ENCODE results near the gene FLAD1.

The FLAD1 gene

DNA sequence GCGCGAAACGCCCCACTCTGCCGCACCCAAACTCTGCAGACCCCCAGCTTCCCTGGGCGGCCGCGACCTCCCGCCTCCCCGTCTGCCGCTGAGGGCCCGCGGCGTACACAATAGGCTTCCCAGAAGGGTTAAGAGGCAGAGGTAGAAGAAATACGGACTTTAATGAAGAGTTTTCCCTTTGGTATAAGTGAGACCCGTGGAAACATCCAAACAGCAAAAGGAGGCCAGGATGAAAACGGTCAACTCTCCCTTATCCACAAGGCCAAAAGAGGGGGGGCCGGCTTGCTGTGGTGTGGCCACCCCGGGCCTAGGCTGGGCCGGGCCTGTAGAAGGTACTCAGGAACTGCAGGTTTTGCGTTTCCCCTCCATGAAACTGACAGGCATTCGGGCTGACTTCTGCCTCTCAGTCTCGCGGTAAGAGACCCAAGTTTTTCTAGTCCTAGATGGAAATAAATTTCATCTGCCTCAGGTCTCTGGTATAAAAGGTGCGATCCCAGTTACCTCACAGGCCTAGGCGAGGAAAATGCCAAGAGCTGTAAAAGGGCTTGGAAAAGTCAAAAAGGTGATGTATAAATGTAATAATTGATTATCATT, 20.9 kb upstream of the FLAD1 start:
- TF ChIP-seq LEF1 (IDR thresholded peaks at IDR 0.05; ENCODE audit: borderline replicate concordance) (no peak), NFRKB (IDR thresholded peaks at IDR 0.05) (no peak), L3MBTL2 (conservative IDR thresholded peaks at IDR 0.05) (0 out of 2 replicates have a peak, but pooled peaks have one; percentile 11), BHLHE40 (IDR thresholded peaks at IDR 0.05; ENCODE audit: borderline replicate concordance) (no peak)
- CTCF ChIA-PET = interaction anchor here (1.3 to 1.6 kb wide), 4 partner anchors 8 to 99 kb away, joined by 3 to 4 read pairs (median 4); partner anchors contain the start of gene SHC1
- DNase-seq (ENCODE audit: extremely low spot score) = no peak
- POLR2A ChIA-PET = interaction anchor here (0.6 to 4.8 kb wide), 12 partner anchors 10 to 53 kb away, joined by 3 to 59 read pairs (median 4); partner anchors contain the start of genes CKS1B, FLAD1, LENEP and PMVK

DNA sequence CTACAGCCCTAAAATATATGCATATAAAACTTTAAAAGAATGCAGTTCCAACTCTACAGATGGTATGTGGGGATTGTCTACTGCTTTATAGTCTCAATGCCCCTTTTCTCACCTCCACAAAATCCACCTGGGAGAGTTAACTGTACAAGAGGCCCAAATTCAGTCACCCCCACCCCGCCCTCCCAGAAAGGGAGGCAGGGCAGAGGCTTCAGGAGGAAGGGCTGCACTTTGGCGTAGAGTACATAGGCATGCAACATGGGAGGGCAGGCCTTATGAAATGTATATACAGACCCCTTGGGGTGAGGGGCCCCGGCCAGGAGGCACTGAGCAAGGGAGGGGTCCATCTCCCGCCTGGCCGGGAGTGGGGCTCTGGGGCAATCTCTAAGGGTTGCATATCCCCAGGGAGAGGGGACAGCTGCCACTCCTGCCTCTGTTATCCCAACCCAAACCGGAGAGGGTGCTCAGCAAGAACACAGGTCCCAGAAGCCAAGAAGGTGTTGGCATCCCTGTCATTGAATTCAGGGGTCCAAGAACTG, 20.3 kb upstream of the FLAD1 start:
- no peak for DNase-seq (ENCODE audit: extremely low spot score)
- ChIA-PET CTCF (interaction anchor here (0.6 to 1.6 kb wide), 4 partner anchors 8 to 98 kb away, joined by 3 to 4 read pairs (median 4); partner anchors contain the start of gene SHC1), POLR2A (interaction anchor here (0.6 to 4.8 kb wide), 5 partner anchors 9 to 41 kb away, joined by 3 to 59 read pairs (median 5); partner anchors contain the start of genes CKS1B, FLAD1 and SHC1)
- TF ChIP-seq LEF1 (IDR thresholded peaks at IDR 0.05; ENCODE audit: borderline replicate concordance) (no peak), FOXA1 (IDR thresholded peaks at IDR 0.05) (no peak), TARDBP (IDR thresholded peaks at IDR 0.05) (no peak), FOXK2 (IDR thresholded peaks at IDR 0.05) (no peak), CTBP1 (IDR thresholded peaks at IDR 0.05; ENCODE audit: borderline replicate concordance) (no peak), ARNT (IDR thresholded peaks at IDR 0.05) (no peak), FOXM1 (IDR thresholded peaks at IDR 0.05; ENCODE audit: borderline replicate concordance) (no peak), ELF4 (IDR thresholded peaks at IDR 0.05) (no peak), L3MBTL2 (conservative IDR thresholded peaks at IDR 0.05) (no peak)

DNA sequence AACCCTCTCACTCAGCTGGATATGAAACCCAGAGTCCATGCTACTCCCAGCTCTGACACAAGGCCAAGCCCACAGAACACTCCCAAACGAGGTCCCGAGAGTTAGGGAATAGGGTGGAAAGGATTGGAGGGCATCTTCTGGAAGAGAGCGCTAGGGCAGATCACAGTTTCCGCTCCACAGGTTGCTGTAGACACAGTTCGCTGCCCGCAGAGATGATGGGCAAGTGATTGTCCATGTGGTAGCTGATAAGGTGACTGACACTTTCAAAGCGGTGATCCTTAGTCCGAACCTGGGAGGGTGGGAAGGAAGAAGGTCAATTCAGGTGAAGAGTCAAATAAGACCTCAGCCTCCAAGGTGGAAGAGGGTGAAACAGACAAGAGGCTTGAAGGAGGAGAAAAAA, 19.5 kb upstream of the FLAD1 start:
- ChIA-PET POLR2A (interaction anchor here (1.5 to 4.8 kb wide), 3 partner anchors 9 to 36 kb away, joined by 3 to 59 read pairs (median 21); partner anchors contain the start of genes CKS1B and SHC1), CTCF (interaction anchor here (0.6 to 1.3 kb wide), 2 partner anchors 35 to 57 kb away, joined by 4 read pairs; no protein-coding TSS in a partner anchor)
- DNase-seq (ENCODE audit: extremely low spot score) = no peak
- TF ChIP-seq FOXA1 (IDR thresholded peaks at IDR 0.05) (no peak), SUZ12 (IDR thresholded peaks at IDR 0.05) (no peak), FOXM1 (IDR thresholded peaks at IDR 0.05; ENCODE audit: borderline replicate concordance) (no peak), ARNT (IDR thresholded peaks at IDR 0.05) (no peak), ELF4 (IDR thresholded peaks at IDR 0.05) (no peak), NFRKB (IDR thresholded peaks at IDR 0.05) (no peak), LEF1 (IDR thresholded peaks at IDR 0.05; ENCODE audit: borderline replicate concordance) (no peak), ZNF384 (IDR thresholded peaks at IDR 0.05) (no peak), HDGF (IDR thresholded peaks at IDR 0.05; ENCODE audit: borderline replicate concordance) (no peak), FOXK2 (IDR thresholded peaks at IDR 0.05) (no peak), BHLHE40 (IDR thresholded peaks at IDR 0.05; ENCODE audit: borderline replicate concordance) (no peak), L3MBTL2 (conservative IDR thresholded peaks at IDR 0.05) (no peak), CTBP1 (IDR thresholded peaks at IDR 0.05; ENCODE audit: borderline replicate concordance) (no peak)

- no peak for TF ChIP-seq BHLHE40 (IDR thresholded peaks at IDR 0.05; ENCODE audit: borderline replicate concordance)
- TF ChIP-seq, protein P1, sequence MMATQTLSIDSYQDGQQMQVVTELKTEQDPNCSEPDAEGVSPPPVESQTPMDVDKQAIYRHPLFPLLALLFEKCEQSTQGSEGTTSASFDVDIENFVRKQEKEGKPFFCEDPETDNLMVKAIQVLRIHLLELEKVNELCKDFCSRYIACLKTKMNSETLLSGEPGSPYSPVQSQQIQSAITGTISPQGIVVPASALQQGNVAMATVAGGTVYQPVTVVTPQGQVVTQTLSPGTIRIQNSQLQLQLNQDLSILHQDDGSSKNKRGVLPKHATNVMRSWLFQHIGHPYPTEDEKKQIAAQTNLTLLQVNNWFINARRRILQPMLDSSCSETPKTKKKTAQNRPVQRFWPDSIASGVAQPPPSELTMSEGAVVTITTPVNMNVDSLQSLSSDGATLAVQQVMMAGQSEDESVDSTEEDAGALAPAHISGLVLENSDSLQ (IDR thresholded peaks at IDR 0.05) = no peak
- no peak for TF ChIP-seq CTBP1 (IDR thresholded peaks at IDR 0.05; ENCODE audit: borderline replicate concordance)
- no peak for TF ChIP-seq LEF1 (IDR thresholded peaks at IDR 0.05; ENCODE audit: borderline replicate concordance)
- TF ChIP-seq SP1 (IDR thresholded peaks at IDR 0.05) = no peak
- TF ChIP-seq SUZ12 (IDR thresholded peaks at IDR 0.05) = no peak
- TF ChIP-seq FOXA1 (IDR thresholded peaks at IDR 0.05) = no peak
- no peak for TF ChIP-seq FOXM1 (IDR thresholded peaks at IDR 0.05; ENCODE audit: borderline replicate concordance)
- no peak for TF ChIP-seq FOXK2 (IDR thresholded peaks at IDR 0.05)
- TF ChIP-seq ARNT (IDR thresholded peaks at IDR 0.05) = no peak
- no peak for TF ChIP-seq NFRKB (IDR thresholded peaks at IDR 0.05)
- TF ChIP-seq HDGF (IDR thresholded peaks at IDR 0.05; ENCODE audit: borderline replicate concordance) = no peak
- no peak for TF ChIP-seq TARDBP (IDR thresholded peaks at IDR 0.05)
- TF ChIP-seq ZNF384 (IDR thresholded peaks at IDR 0.05) = no peak
- TF ChIP-seq ELF4 (IDR thresholded peaks at IDR 0.05) = no peak
- no peak for TF ChIP-seq L3MBTL2 (conservative IDR thresholded peaks at IDR 0.05)
- CTCF ChIA-PET = interaction anchor here (0.6 kb wide), 1 partner anchor 1321 kb away, joined by 3 read pairs; no protein-coding TSS in a partner anchor
- no peak for DNase-seq (ENCODE audit: extremely low spot score)
- POLR2A ChIA-PET = interaction anchor here (0.6 to 4.8 kb wide), 7 partner anchors 8 to 39 kb away, joined by 3 to 59 read pairs (median 3); partner anchors contain the start of genes CKS1B, FLAD1, PBXIP1 and SHC1
These were observed 18.8 kb upstream of the FLAD1 start for GRCh38 chr1:154964359-154964758.

DNA sequence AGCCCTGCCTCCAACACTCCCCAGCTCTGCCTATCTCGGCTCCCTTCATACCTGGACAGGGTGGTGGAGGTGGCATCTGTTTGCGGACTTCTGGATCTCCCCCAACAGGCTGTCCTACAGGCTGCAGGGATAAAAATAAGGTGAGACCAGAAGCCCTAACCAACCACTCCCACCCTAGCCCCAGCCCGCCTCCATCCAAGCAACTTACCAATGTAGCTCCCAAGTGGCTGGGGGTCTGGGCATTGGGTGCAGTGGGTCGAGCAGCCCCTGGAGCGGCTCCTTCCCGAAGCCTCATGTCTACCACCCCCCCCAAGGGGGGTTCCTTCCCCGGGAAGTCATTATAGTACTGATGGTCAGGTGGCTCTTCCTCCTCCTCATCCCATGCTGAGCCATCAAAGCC, 17.0 kb upstream of the FLAD1 start:
- no peak for TF ChIP-seq SUZ12 (IDR thresholded peaks at IDR 0.05)
- no peak for TF ChIP-seq SP1 (IDR thresholded peaks at IDR 0.05)
- no peak for TF ChIP-seq BHLHE40 (IDR thresholded peaks at IDR 0.05; ENCODE audit: borderline replicate concordance)
- TF ChIP-seq ARNT (IDR thresholded peaks at IDR 0.05) = no peak
- no peak for TF ChIP-seq NFRKB (IDR thresholded peaks at IDR 0.05)
- CTCF ChIA-PET = interaction anchor here (1.1 kb wide), 1 partner anchor 33 kb away, joined by 4 read pairs; no protein-coding TSS in a partner anchor
- no peak for DNase-seq (ENCODE audit: extremely low spot score)
- POLR2A ChIA-PET = interaction anchor here (0.6 to 1.4 kb wide), 3 partner anchors 14 to 34 kb away, joined by 3 read pairs; no protein-coding TSS in a partner anchor

DNA sequence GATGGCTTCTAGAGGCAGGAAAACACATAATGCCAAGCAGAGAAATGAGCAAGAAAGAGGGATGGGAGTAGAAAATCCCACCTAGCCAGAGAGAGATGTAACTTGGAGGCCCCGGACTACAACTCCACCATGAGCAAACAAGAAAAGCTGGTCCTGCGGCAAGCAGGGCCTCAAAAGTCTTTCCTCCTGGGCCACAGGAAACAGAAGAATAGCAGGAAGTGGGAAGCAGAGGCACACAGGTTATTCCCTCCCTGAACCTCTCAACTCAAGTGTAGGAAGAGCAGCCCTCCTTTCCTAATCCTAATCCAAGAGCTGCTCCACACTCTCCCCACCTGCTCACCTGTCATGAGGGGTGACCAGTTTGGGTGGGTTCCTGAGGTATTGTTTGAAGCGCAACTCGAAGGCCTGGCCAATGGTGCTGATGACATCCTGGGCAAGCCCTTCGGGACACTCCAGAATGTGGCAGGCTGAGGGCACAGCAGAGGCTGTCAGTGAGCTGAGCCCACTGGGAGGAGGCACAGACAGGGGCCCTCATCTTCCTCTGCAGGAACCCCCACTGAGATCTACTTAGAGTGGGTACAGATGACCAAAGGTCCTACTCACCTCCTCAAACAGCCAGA, 15.7 kb upstream of the FLAD1 start:
- ChIA-PET CTCF (interaction anchor here (1.1 kb wide), 1 partner anchor 32 kb away, joined by 4 read pairs; no protein-coding TSS in a partner anchor), POLR2A (no interaction called here)
- no peak for DNase-seq (ENCODE audit: extremely low spot score)
- TF ChIP-seq FOXM1 (IDR thresholded peaks at IDR 0.05; ENCODE audit: borderline replicate concordance) (no peak), FOXA1 (IDR thresholded peaks at IDR 0.05) (no peak), SUZ12 (IDR thresholded peaks at IDR 0.05) (no peak)

Data from HEK293T (cell line).